A549 (cell line): Measurements from ENCODE around the gene TFF1. TPM values are rescaled to one million over a fixed set of nuclear protein-coding genes. Genes with fewer than 3 reads are reported as not detected.

ENCODE experiments used
- ATAC-seq, 2 experiments: fragments of 200-7000 bp in 1 of 2; fragments of >200 bp in 1 of 2; cut with Nextera tagmentation in 1 of 2; cut with Tn5 transposase in 1 of 2; 3 replicates each; pipeline versions ENCODE4 v1.8.0 to v1.9.1; 2018 to 2020; ENCODE audit warnings: mild to moderate bottlenecking in 1 of 2, moderate library complexity in 1 of 2
- CTCF ChIA-PET: fragments of 300-600 bp; sonication (Branson Sonifier 250); formaldehyde crosslinking; extraction: SDS; loops from one replicate; lab custom pipeline; 2021; ENCODE audit warnings: antibody characterized with exemption, inconsistent platforms; lab: Yijun Ruan, JAX
- POLR2A ChIA-PET: fragments of 350-600 bp; formaldehyde crosslinking; extraction: SDS; loops from one replicate; lab custom pipeline; 2021; ENCODE audit warnings: antibody characterized with exemption, inconsistent platforms; lab: Yijun Ruan, JAX
- DNase-seq, 2 experiments: peaks; one replicate each; pipeline versions ENCODE4 v3.0.0 to v3.0.0-alpha.2; 2011 to 2016; ENCODE audit warnings: low read depth in 1 of 2, low spot score in 1 of 2
- FAIRE-seq: peaks from 2 replicates; lab custom pipeline; 2011; peaks lifted over from hg19 to GRCh38; lab: Jason Lieb, UNC
- H3K27ac ChIP-seq, 2 experiments: fragments of >200 bp; sonication (Bioruptor Twin); formaldehyde crosslinking; 3 replicates each; pipeline ENCODE4 v1.5.1; 2016 to 2017
- H3K4me1 ChIP-seq: fragments of >200 bp; sonication (Bioruptor Twin); formaldehyde crosslinking; 3 replicates; pipeline ENCODE4 v1.6.1; 2016
- H3K4me2 ChIP-seq: fragments of >200 bp; sonication (Bioruptor Twin); formaldehyde crosslinking; 3 replicates; pipeline ENCODE4 v1.6.1; 2016
- H3K4me3 ChIP-seq: fragments of >200 bp; sonication (Bioruptor Twin); formaldehyde crosslinking; 3 replicates; pipeline ENCODE4 v1.5.1; 2016
- H3K9me3 ChIP-seq: fragments of >200 bp; sonication (Bioruptor Twin); formaldehyde crosslinking; 3 replicates; pipeline ENCODE4 v1.6.1; 2016
- CBX2 ChIP-seq: fragments of 200-600 bp; sonication (generic); IDR thresholded peaks from 2 replicates; pipeline ENCODE4 v1.6.1; 2016; ENCODE audit warnings: low read depth, mild to moderate bottlenecking, borderline replicate concordance
- CEBPB ChIP-seq, 2 experiments: fragments of >200 bp in 1 of 2; sonication (Bioruptor Twin) in 1 of 2; formaldehyde crosslinking in 1 of 2; IDR thresholded peaks; 2 replicates each; pipeline ENCODE4 v1.6.1; 2012 to 2016
- CHD4 ChIP-seq: fragments of 200-600 bp; sonication (generic); IDR thresholded peaks from 2 replicates; pipeline ENCODE4 v1.6.1; 2016; ENCODE audit warnings: antibody characterized with exemption, mild to moderate bottlenecking, borderline replicate concordance
- CTCF ChIP-seq: fragments of >200 bp; sonication (Bioruptor Twin); formaldehyde crosslinking; IDR thresholded peaks from 3 replicates; pipeline ENCODE4 v1.5.1; 2016
- E2F6 ChIP-seq: IDR thresholded peaks from 2 replicates; pipeline ENCODE4 v1.6.1; 2012; ENCODE audit warnings: low read depth, borderline replicate concordance
- EHF ChIP-seq: fragments of 250-450 bp; sonication (Bioruptor Pico); IDR thresholded peaks from 2 replicates; pipeline ENCODE4 v1.5.0; 2020; ENCODE audit warnings: mild to moderate bottlenecking
- FOXS1 ChIP-seq: fragments of 250-450 bp; sonication (Bioruptor Pico); IDR thresholded peaks from 2 replicates; pipeline ENCODE4 v1.5.0; 2020; ENCODE audit warnings: mild to moderate bottlenecking, moderate library complexity
- GATA3 ChIP-seq: IDR thresholded peaks from 2 replicates; pipeline ENCODE4 v1.6.1; 2012; ENCODE audit warnings: borderline replicate concordance
- HEYL ChIP-seq: fragments of 250-450 bp; sonication (Bioruptor Pico); IDR thresholded peaks from 2 replicates; pipeline ENCODE4 v1.8.0; 2021; ENCODE audit warnings: mild to moderate bottlenecking, moderate library complexity
- HOXB13 ChIP-seq: fragments of 250-450 bp; sonication (Bioruptor Pico); IDR thresholded peaks from 2 replicates; pipeline ENCODE4 v1.5.0; 2020; ENCODE audit warnings: low read depth, mild to moderate bottlenecking, moderate library complexity
- JUN ChIP-seq, 2 experiments: fragments of >200 bp; sonication (Bioruptor Twin); formaldehyde crosslinking; IDR thresholded peaks; 2 replicates in 1 of 2; 3 replicates in 1 of 2; pipeline ENCODE4 v1.6.1; 2016 to 2017
- JUNB ChIP-seq: fragments of >200 bp; sonication (Bioruptor Twin); formaldehyde crosslinking; IDR thresholded peaks from 2 replicates; pipeline ENCODE4 v1.6.1; 2016
- KDM5A ChIP-seq: fragments of 200-600 bp; sonication (generic); IDR thresholded peaks from 2 replicates; pipeline ENCODE4 v1.6.1; 2016; ENCODE audit warnings: antibody characterized with exemption, mild to moderate bottlenecking
- NPAS2 ChIP-seq: fragments of 250-450 bp; sonication (Bioruptor Pico); IDR thresholded peaks from 2 replicates; pipeline ENCODE4 v1.8.0; 2022; ENCODE audit warnings: mild to moderate bottlenecking, moderate library complexity, borderline replicate concordance
- PBX3 ChIP-seq: IDR thresholded peaks from 2 replicates; pipeline ENCODE4 v1.6.1; 2012
- POLR2A ChIP-seq: IDR thresholded peaks from 2 replicates; pipeline ENCODE4 v1.6.1; 2012; ENCODE audit warnings: mild to moderate bottlenecking, low read length
- REST ChIP-seq: fragments of 200-600 bp; sonication (generic); IDR thresholded peaks from 2 replicates; pipeline ENCODE4 v1.6.1; 2016; ENCODE audit warnings: antibody characterized with exemption, mild to moderate bottlenecking, moderate library complexity
- SREBF2 ChIP-seq: fragments of 450-650 bp; IDR thresholded peaks from 2 replicates; pipeline ENCODE4 v1.6.1; 2014; ENCODE audit warnings: mild to moderate bottlenecking, moderate library complexity
- USF2 ChIP-seq: fragments of 450-650 bp; IDR thresholded peaks from 2 replicates; pipeline ENCODE4 v1.6.1; 2014; ENCODE audit warnings: antibody characterized with exemption
- ZSCAN20 ChIP-seq: fragments of 250-450 bp; sonication (Bioruptor Pico); IDR thresholded peaks from 2 replicates; pipeline ENCODE4 v1.8.0; 2022; ENCODE audit warnings: mild to moderate bottlenecking, moderate library complexity
- whole genome bisulfite sequencing: methylation state at CpG from one replicate; pipeline ENCODE4 v1.1.6; 2017; ENCODE audit errors: missing lambda C conversion rate; 5-methylcytosine and 5-hydroxymethylcytosine counted together
- polyA plus RNA-seq, 4 experiments: library from polyadenylated mRNA; depleted of rRNA in 3 of 4; stranded (reverse); fragments of >200 nt; fragmentation: RNase III in 1 of 4; extraction: RNeasy Plus Mini Kit Qiagen cat#74134 plus additional on column Dnase treatment in 1 of 4; gene quantifications; 2 replicates in 3 of 4; 3 replicates in 1 of 4; pipeline ENCODE4 v1.2.3, GENCODE V29; 2011 to 2017

TFF1 gene
- polyA plus RNA-seq, 2 of the 4 experiments (the other 2 are of a cell fraction): 1.0 to 5.8 TPM

GRCh38 chr21:42377951-42378340 is 11.6 kb upstream of the TFF1 start:
- 17% methylated on average over 2 of the region's 5 CpGs for WGBS
- DNase-seq (no peak), FAIRE-seq (no peak), ATAC-seq (no peak)
- H3K4me3 ChIP-seq: no peak overlapping the region
- no peak overlapping the region for H3K4me2 ChIP-seq
- no peaks in the 10 kb centered on the region; the same call in 2 of the 3 replicates for H3K4me1 ChIP-seq
- no peak overlapping the region for H3K27ac ChIP-seq
- ChIA-PET POLR2A (no interaction called here), CTCF (interaction anchor here (0.8 to 1.5 kb wide), 3 partner anchors 8 to 232 kb away, joined by 3 read pairs; no protein-coding TSS in a partner anchor)
- no peak for TF ChIP-seq JUN (IDR thresholded peaks at IDR 0.05)
- TF ChIP-seq PBX3: no peak
- TF ChIP-seq ZSCAN20 (CRISPR knock-in tag): no peak
- TF ChIP-seq FOXS1 (CRISPR knock-in tag): no peak
- TF ChIP-seq POLR2A: no peak
- no peak for TF ChIP-seq USF2
- TF ChIP-seq SREBF2: no peak
- TF ChIP-seq EHF (CRISPR knock-in tag): no peak
- TF ChIP-seq HOXB13: no peak
- no peak for TF ChIP-seq CEBPB (IDR thresholded peaks at IDR 0.05)
- TF ChIP-seq CHD4: no peak
- TF ChIP-seq KDM5A: no peak
- TF ChIP-seq CBX2: no peak
- TF ChIP-seq GATA3: no peak
- no peak for TF ChIP-seq JUNB
- no peak for TF ChIP-seq CTCF
- no peak for TF ChIP-seq REST
- TF ChIP-seq E2F6: no peak
- no peak for TF ChIP-seq NPAS2 (CRISPR knock-in tag)
- TF ChIP-seq HEYL (CRISPR knock-in tag): no peak
- H3K9me3 ChIP-seq: peaks cover 9% of the 10 kb centered on the region; the same call in 2 of the 3 replicates
